Ascending aorta (tissue), 2 donors: Measurements from ENCODE around the gene CAB39L. TPM values are rescaled to one million over a fixed set of nuclear protein-coding genes. Genes with fewer than 3 reads are reported as not detected.

Experiments used
- DNase-seq, 2 donors: peaks; one replicate each; pipeline ENCODE4 v3.0.0-alpha.2; 2019; ENCODE audit warnings: low spot score in 2 of 2
- H3K27ac ChIP-seq, 2 donors: fragments of 200-600 bp; sonication (generic); one replicate each; pipeline ENCODE4 v1.5.1; 2016 to 2017; ENCODE audit warnings: mild to moderate bottlenecking in 1 of 2
- H3K27me3 ChIP-seq: fragments of 200-600 bp; sonication (generic); one replicate; pipeline ENCODE4 v1.5.1; 2017
- H3K36me3 ChIP-seq, 2 donors: fragments of 200-600 bp; sonication (generic); one replicate each; pipeline ENCODE4 v1.5.1; 2016
- H3K4me1 ChIP-seq, 2 donors: fragments of 200-600 bp; sonication (generic); one replicate each; pipeline ENCODE4 v1.5.1; 2016 to 2017; ENCODE audit warnings: mild to moderate bottlenecking in 1 of 2
- H3K4me3 ChIP-seq, 2 donors: fragments of 200-600 bp; sonication (generic); one replicate each; pipeline ENCODE4 v1.5.1; 2016 to 2017; ENCODE audit warnings: mild to moderate bottlenecking in 1 of 2
- H3K9me3 ChIP-seq, 2 donors: fragments of 200-600 bp; sonication (generic); one replicate each; pipeline ENCODE4 v1.5.1; 2016
- intact Hi-C: fragments of 100-400 bp; cut with DNase I; formaldehyde crosslinking; loops from one replicate; pipeline ENCODE4 v1.15.1; 2023
- total RNA-seq: library from RNA; depleted of rRNA; stranded (reverse); fragments of >200 nt; gene quantifications from one replicate; pipeline ENCODE4 v1.1.0, GENCODE V29; 2016
- TF ChIP-seq, protein P1 (sequence below), 3 experiments: fragments of 200-600 bp in 2 of 3; fragments of 450-650 bp in 1 of 3; sonication (generic) in 2 of 3; IDR thresholded peaks; one replicate each; pipeline ENCODE4 v1.5.1; 2016 to 2019; ENCODE audit warnings: antibody characterized with exemption in 3 of 3, mild to moderate bottlenecking in 1 of 3, moderate library complexity in 1 of 3

Gene CAB39L
- total RNA-seq: 30.1 TPM

DNA sequence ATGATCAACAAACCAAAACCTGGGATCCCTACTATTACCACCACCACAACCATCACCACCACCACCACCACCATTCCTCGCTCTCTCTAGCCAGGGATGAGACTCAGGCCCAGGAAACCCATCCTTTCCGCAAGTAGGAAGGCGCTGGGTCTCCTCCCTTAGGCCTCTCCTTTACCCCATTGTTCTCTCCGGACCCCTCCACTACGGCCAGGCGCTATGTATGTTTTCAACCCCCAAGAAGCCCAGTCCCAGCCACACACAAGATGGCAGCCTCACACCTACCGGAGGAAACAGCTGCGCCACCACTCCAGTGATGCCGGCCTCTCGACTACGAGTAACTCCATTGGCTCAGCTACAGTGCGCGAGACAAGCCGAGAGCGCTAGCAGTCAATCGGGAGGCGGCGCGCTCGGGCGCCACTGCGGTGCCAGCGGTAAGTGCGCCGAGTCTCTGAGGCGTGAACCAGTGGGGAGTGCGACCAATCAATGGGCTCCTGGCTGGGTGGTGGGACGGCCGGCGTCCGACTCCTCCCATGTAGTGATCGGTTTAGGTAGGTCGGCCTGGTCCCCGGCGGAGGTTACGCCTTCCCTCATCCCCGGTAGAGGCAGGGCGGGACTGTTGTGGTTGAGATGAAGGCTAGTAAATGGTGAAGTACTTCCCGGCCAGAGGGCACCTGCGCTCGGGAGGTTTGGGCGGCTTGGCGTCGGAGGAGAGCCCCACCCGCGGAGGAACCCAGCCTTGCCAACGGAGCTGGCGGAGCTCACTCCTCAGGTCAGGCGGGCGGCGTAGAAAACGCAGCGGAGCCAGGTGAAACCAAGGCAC is at the start of gene CAB39L, which contains the start of gene SETDB2:
Gene CAB39L, minus strand, starts transcription at position 361 of the 820 bp plus-strand sequence. CDS start 61,154 bp downstream, outside the sequence.
Gene SETDB2, plus strand, starts transcription at position 571 of the 820 bp plus-strand sequence. CDS start 7,620 bp downstream, outside the sequence.
- peak within 1 kb of the TSS; percentile 96 to 99 for H3K27ac ChIP-seq
- no peaks in the 10 kb centered on the region for H3K9me3 ChIP-seq
- intact Hi-C loops: loop anchor here (1.0 to 10.0 kb wide), 6 partner anchors 51 to 1209 kb away; partner anchors contain the start of genes CDADC1, FNDC3A, ITM2B and KPNA3
- TF ChIP-seq, protein P1, sequence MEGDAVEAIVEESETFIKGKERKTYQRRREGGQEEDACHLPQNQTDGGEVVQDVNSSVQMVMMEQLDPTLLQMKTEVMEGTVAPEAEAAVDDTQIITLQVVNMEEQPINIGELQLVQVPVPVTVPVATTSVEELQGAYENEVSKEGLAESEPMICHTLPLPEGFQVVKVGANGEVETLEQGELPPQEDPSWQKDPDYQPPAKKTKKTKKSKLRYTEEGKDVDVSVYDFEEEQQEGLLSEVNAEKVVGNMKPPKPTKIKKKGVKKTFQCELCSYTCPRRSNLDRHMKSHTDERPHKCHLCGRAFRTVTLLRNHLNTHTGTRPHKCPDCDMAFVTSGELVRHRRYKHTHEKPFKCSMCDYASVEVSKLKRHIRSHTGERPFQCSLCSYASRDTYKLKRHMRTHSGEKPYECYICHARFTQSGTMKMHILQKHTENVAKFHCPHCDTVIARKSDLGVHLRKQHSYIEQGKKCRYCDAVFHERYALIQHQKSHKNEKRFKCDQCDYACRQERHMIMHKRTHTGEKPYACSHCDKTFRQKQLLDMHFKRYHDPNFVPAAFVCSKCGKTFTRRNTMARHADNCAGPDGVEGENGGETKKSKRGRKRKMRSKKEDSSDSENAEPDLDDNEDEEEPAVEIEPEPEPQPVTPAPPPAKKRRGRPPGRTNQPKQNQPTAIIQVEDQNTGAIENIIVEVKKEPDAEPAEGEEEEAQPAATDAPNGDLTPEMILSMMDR (IDR thresholded peaks at IDR 0.05): peak; percentile 26 to 45 (median 42)
- peak within 1 kb of the TSS; percentile 75 to 84 for H3K4me3 ChIP-seq
- H3K27me3 ChIP-seq: no peaks in the 10 kb centered on the region
- H3K4me1 ChIP-seq: peaks cover 2 to 20% of the 10 kb centered on the region in 2 donors
- peak; percentile 99 to 100 for DNase-seq
- no peaks in the 10 kb centered on the region for H3K36me3 ChIP-seq

- Histone ChIP-seq H3K27me3 (no peaks in the 10 kb centered on the region), H3K4me1 (no peaks in the 10 kb centered on the region), H3K9me3 (no peaks in the 10 kb centered on the region), H3K4me3 (no peak overlapping the region), H3K27ac (no peak overlapping the region), H3K36me3 (peaks cover 17 to 38% of the 10 kb centered on the region in 2 donors)
- DNase-seq: no peak
- TF ChIP-seq, protein P1 (IDR thresholded peaks at IDR 0.05): no peak
- intact Hi-C loops: no loop called here
Measured at GRCh38 chr13:49488563-49488962, 44.7 kb upstream of the CAB39L start.

DNA sequence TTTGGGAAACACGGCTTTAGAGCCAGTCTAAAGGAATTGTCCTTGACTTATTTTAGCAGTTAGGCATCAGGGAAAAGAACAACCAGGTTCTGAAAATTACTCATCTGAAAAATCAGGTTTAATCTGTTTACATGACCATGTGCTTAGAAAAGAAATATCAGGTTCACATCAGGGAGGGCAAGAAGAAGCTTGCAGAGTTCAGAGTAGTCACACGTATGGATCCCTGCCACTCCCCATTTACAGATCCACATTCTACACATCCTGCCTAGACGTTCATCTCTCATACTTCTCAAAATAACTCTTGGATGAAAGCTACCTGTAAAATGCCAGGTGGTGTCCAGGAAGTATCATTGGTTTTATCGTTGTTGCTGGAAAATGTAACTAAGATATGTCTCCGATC is 37.9 kb upstream of the CAB39L start:
- H3K4me3 ChIP-seq: no peak overlapping the region
- no peaks in the 10 kb centered on the region for H3K4me1 ChIP-seq
- DNase-seq: no peak
- no peaks in the 10 kb centered on the region for H3K9me3 ChIP-seq
- peaks cover 43 to 75% of the 10 kb centered on the region in 2 donors for H3K36me3 ChIP-seq
- H3K27ac ChIP-seq: no peak overlapping the region
- H3K27me3 ChIP-seq: no peaks in the 10 kb centered on the region
- intact Hi-C loops: no loop called here
- TF ChIP-seq, protein P1 (IDR thresholded peaks at IDR 0.05): no peak

- Histone ChIP-seq H3K4me1 (no peaks in the 10 kb centered on the region), H3K27me3 (no peaks in the 10 kb centered on the region), H3K4me3 (no peak overlapping the region), H3K27ac (no peak overlapping the region), H3K9me3 (no peaks in the 10 kb centered on the region), H3K36me3 (peaks cover 43 to 72% of the 10 kb centered on the region in 2 donors)
- intact Hi-C loops: no loop called here
- TF ChIP-seq, protein P1 (IDR thresholded peaks at IDR 0.05): no peak
- no peak for DNase-seq
Measured at GRCh38 chr13:49476529-49476928, 32.7 kb upstream of the CAB39L start.

GRCh38 chr13:49472186-49472585 is 28.3 kb upstream of the CAB39L start:
- intact Hi-C loops: no loop called here
- no peak for DNase-seq
- Histone ChIP-seq H3K27me3 (no peaks in the 10 kb centered on the region), H3K36me3 (peaks cover 25 to 38% of the 10 kb centered on the region in 2 donors), H3K4me3 (no peak overlapping the region), H3K4me1 (no peaks in the 10 kb centered on the region), H3K27ac (no peak overlapping the region), H3K9me3 (no peaks in the 10 kb centered on the region)
- TF ChIP-seq, protein P1 (IDR thresholded peaks at IDR 0.05): no peak
